Astrocyte (in vitro differentiated cells and primary cell): Measurements from ENCODE around the gene PACRGL. TPM values are rescaled to one million over a fixed set of nuclear protein-coding genes. Genes with fewer than 3 reads are reported as not detected.
A peak's percentile ranks its signal among the peaks of the same experiment; 100 is the strongest.

Experiments used
- DNase-seq: peaks from one replicate; pipeline ENCODE4 v3.0.0-alpha.2; 2010; ENCODE audit warnings: low read depth
- FAIRE-seq: peaks from 2 replicates; lab custom pipeline; 2011; peaks lifted over from hg19 to GRCh38; lab: Jason Lieb, UNC
- H2AFZ ChIP-seq: 2 replicates; pipeline ENCODE4 v1.6.0; 2012; ENCODE audit warnings: low read depth, low read length, inconsistent platforms
- H3K27ac ChIP-seq: 2 replicates; pipeline ENCODE4 v1.5.1; 2011; ENCODE audit warnings: low read depth, low read length, inconsistent platforms
- H3K27me3 ChIP-seq: 2 replicates; pipeline ENCODE4 v1.6.0; 2011; ENCODE audit warnings: low read length, inconsistent platforms; ENCODE audit not compliant: insufficient read depth
- H3K36me3 ChIP-seq: 2 replicates; pipeline ENCODE4 v1.5.1; 2011; ENCODE audit warnings: low read length, inconsistent platforms; ENCODE audit not compliant: insufficient read depth
- H3K4me1 ChIP-seq: 2 replicates; pipeline ENCODE4 v1.5.1; 2011; ENCODE audit warnings: low read length, inconsistent platforms; ENCODE audit not compliant: insufficient read depth
- H3K4me2 ChIP-seq: 2 replicates; pipeline ENCODE4 v1.6.0; 2012; ENCODE audit warnings: low read length, inconsistent platforms
- H3K4me3 ChIP-seq: 2 replicates; pipeline ENCODE4 v1.5.1; 2011; ENCODE audit warnings: low read depth, mild to moderate bottlenecking, low read length, inconsistent platforms; ENCODE audit not compliant: insufficient read depth
- H3K79me2 ChIP-seq: 2 replicates; pipeline ENCODE4 v1.6.0; 2012; ENCODE audit warnings: mild to moderate bottlenecking, low read length, inconsistent platforms; ENCODE audit not compliant: insufficient read depth
- H3K9ac ChIP-seq: 2 replicates; pipeline ENCODE4 v1.6.0; 2012; ENCODE audit warnings: mild to moderate bottlenecking, low read length, inconsistent platforms
- H3K9me3 ChIP-seq: 2 replicates; pipeline ENCODE4 v1.5.1; 2012; ENCODE audit warnings: low read depth, mild to moderate bottlenecking, low read length, inconsistent platforms; ENCODE audit not compliant: insufficient read depth
- H4K20me1 ChIP-seq: 2 replicates; pipeline ENCODE4 v1.6.0; 2012; ENCODE audit warnings: low read length, inconsistent platforms; ENCODE audit not compliant: insufficient read depth
- H3K27ac Mint-ChIP-seq: one replicate; pipeline ENCODE4 v1.8.0; 2021; ENCODE audit warnings: mild to moderate bottlenecking, mixed read lengths; ENCODE audit not compliant: unreplicated experiment
- H3K27me3 Mint-ChIP-seq: one replicate; pipeline ENCODE4 v1.8.0; 2021; ENCODE audit warnings: low read depth, mixed read lengths; ENCODE audit not compliant: unreplicated experiment
- H3K36me3 Mint-ChIP-seq: one replicate; pipeline ENCODE4 v1.8.0; 2021; ENCODE audit warnings: low read depth, mixed read lengths; ENCODE audit not compliant: unreplicated experiment
- H3K4me1 Mint-ChIP-seq: one replicate; pipeline ENCODE4 v1.8.0; 2021; ENCODE audit warnings: low read depth, mixed read lengths; ENCODE audit not compliant: unreplicated experiment
- H3K4me3 Mint-ChIP-seq: one replicate; pipeline ENCODE4 v1.8.0; 2021; ENCODE audit warnings: mild to moderate bottlenecking, moderate library complexity, mixed read lengths; ENCODE audit not compliant: unreplicated experiment
- H3K9me3 Mint-ChIP-seq: one replicate; pipeline ENCODE4 v1.8.0; 2021; ENCODE audit warnings: mild to moderate bottlenecking, mixed read lengths; ENCODE audit not compliant: unreplicated experiment
- CTCF ChIP-seq: IDR thresholded peaks from 2 replicates; pipeline ENCODE4 v1.5.1; 2011; ENCODE audit warnings: low read depth, mild to moderate bottlenecking, inconsistent platforms, low read length, moderate library complexity; ENCODE audit not compliant: insufficient read depth
- EZH2 ChIP-seq: IDR thresholded peaks from 2 replicates; pipeline ENCODE4 v1.6.1; 2012; ENCODE audit warnings: mild to moderate bottlenecking, low read length, inconsistent platforms; ENCODE audit not compliant: insufficient read depth
- total RNA-seq: library from RNA; stranded (reverse); gene quantifications from 2 replicates; pipeline ENCODE4 v1.2.1, GENCODE V29; 2021

PACRGL gene
- total RNA-seq, 1 donor from 2014 or later, result 12.3 TPM

- Histone ChIP-seq H3K9me3 (no peaks in the 10 kb centered on the region), H4K20me1 (no peaks in the 10 kb centered on the region), H3K4me3 (no peak overlapping the region), H3K36me3 (no peaks in the 10 kb centered on the region), H3K79me2 (no peaks in the 10 kb centered on the region), H2AFZ (no peak overlapping the region), H3K27ac (no peak overlapping the region), H3K9ac (no peak overlapping the region), H3K27me3 (no peaks in the 10 kb centered on the region), H3K4me2 (no peak overlapping the region), H3K4me1 (no peaks in the 10 kb centered on the region)
- H3K27me3 Mint-ChIP-seq, result no peaks in the 10 kb centered on the region
- no peak overlapping the region for H3K27ac Mint-ChIP-seq
- no peaks in the 10 kb centered on the region for H3K36me3 Mint-ChIP-seq
- no peak overlapping the region for H3K4me3 Mint-ChIP-seq
- DNase-seq, result no peak
- no peak for FAIRE-seq
- no peak for TF ChIP-seq CTCF
- TF ChIP-seq EZH2, result no peak
- no peaks in the 10 kb centered on the region for H3K9me3 Mint-ChIP-seq
- peaks cover 6% of the 10 kb centered on the region for H3K4me1 Mint-ChIP-seq
Measured at GRCh38 chr4:20658456-20658855, 41.8 kb upstream of the PACRGL start.

GRCh38 chr4:20662851-20663250, 37.4 kb upstream of the PACRGL start:
- Histone ChIP-seq H3K36me3 (no peaks in the 10 kb centered on the region), H3K4me1 (no peaks in the 10 kb centered on the region), H4K20me1 (no peaks in the 10 kb centered on the region), H3K27ac (no peak overlapping the region), H3K4me3 (no peak overlapping the region), H2AFZ (no peak overlapping the region), H3K9me3 (no peaks in the 10 kb centered on the region), H3K4me2 (no peak overlapping the region), H3K27me3 (no peaks in the 10 kb centered on the region), H3K9ac (no peak overlapping the region), H3K79me2 (no peaks in the 10 kb centered on the region)
- H3K4me3 Mint-ChIP-seq, result no peak overlapping the region
- peaks cover under 1% of the 10 kb centered on the region for H3K9me3 Mint-ChIP-seq
- DNase-seq, result peak; percentile 27
- peaks cover 6% of the 10 kb centered on the region for H3K4me1 Mint-ChIP-seq
- H3K27ac Mint-ChIP-seq, result no peak overlapping the region
- TF ChIP-seq EZH2 (no peak), CTCF (no peak)
- no peak for FAIRE-seq
- no peaks in the 10 kb centered on the region for H3K36me3 Mint-ChIP-seq
- H3K27me3 Mint-ChIP-seq, result peaks cover 3% of the 10 kb centered on the region

GRCh38 chr4:20666012-20666860, 34.0 kb upstream of the PACRGL start:
- Mint-ChIP-seq H3K36me3 (no peaks in the 10 kb centered on the region), H3K27ac (no peak overlapping the region), H3K9me3 (peaks cover 2% of the 10 kb centered on the region), H3K4me1 (peaks cover 6% of the 10 kb centered on the region), H3K4me3 (no peak overlapping the region), H3K27me3 (peaks cover 3% of the 10 kb centered on the region)
- no peaks in the 10 kb centered on the region for H3K27me3 ChIP-seq
- H4K20me1 ChIP-seq, result no peaks in the 10 kb centered on the region
- H3K4me1 ChIP-seq, result no peaks in the 10 kb centered on the region
- H3K9me3 ChIP-seq, result no peaks in the 10 kb centered on the region
- TF ChIP-seq EZH2, result no peak
- TF ChIP-seq CTCF, result no peak
- no peak overlapping the region for H2AFZ ChIP-seq
- no peaks in the 10 kb centered on the region for H3K36me3 ChIP-seq
- H3K79me2 ChIP-seq, result no peaks in the 10 kb centered on the region
- H3K9ac ChIP-seq, result no peak overlapping the region
- no peak overlapping the region for H3K4me3 ChIP-seq
- no peak overlapping the region for H3K27ac ChIP-seq
- H3K4me2 ChIP-seq, result no peak overlapping the region
- FAIRE-seq, result no peak
- DNase-seq, result no peak
